Myocyte (in vitro differentiated cells): ENCODE data around the gene ATXN2L. TPM values are rescaled to one million over a fixed set of nuclear protein-coding genes. Genes with fewer than 3 reads are reported as not detected.
"Not testable (repeated sequence)": the region's sequence is repeated elsewhere in the genome, so short reads cannot be mapped to it uniquely, and the experiment has no call there.

Source experiments
- DNase-seq: peaks from one replicate; pipeline ENCODE4 v3.0.0-alpha.2; 2012; ENCODE audit warnings: low read depth
- total RNA-seq: library from RNA; depleted of rRNA; stranded (reverse); fragments of >200 nt; gene quantifications from 2 replicates; pipeline ENCODE4 v1.2.3, GENCODE V29; 2014

Gene ATXN2L
- total RNA-seq, 1 donor from 2014 or later = 55.4 TPM

DNA sequence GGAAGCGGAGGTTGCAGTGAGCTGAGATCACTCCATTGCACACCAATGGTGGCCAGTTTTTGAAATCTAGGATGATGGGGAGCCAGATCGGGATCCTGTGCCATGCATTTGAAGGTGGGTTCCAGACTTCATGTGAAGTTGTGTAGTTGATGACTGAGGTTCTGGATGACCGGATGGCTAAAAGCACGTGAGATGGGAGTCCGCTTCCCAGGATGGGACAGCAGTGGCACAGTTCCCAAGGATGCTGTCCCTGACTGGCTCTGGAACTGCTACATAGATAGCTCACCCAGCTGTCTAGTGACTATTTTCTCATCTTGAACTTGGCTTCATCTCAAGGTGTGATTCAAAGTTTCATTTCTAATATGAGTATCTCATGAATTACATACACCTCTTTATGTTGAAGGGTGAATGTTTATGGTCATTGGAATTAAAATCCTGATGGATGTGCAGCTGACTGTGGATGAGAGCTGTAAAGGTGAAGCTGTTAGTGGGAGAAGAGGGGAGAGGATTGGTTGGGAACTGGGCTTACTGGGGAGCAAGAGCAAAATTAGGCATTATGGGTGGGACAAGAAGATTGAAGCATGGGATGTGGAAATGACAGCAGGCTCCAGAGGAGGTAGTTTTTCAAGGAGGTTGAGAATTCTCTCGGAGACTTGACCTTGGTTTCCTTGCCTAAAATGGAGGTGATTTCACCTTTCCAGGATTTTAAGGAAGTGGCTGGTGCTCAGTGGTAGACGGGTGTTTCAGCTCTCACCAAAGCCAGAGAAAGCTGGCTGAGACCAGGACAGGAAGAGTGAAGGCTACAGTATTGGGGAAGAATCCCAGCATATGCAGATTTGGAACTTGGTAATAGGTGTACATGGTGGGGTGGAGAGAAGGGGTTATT is 15.1 kb downstream of the ATXN2L start:
- DNase-seq = peak; percentile 29

DNA sequence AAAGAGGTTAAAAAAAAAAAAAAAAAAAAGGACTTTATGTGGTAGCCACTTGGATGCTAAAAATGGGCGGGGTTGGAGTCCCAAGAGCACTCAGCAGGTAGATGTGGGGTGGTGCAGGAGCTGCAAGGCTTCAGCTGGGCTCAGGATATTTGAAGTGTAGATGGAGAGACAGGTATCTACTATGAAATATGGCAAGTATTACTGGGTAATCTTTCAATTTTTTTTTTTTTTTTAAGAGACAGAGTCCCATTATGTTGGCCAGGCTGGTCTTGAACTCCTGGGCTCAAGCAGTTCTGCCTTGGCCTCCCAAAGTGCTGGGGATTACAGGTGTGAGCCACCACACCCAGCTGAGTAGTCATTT is 15.7 kb downstream of the ATXN2L start:
- DNase-seq = no peak

- no peak for DNase-seq
Observed at GRCh38 chr16:28839004-28839639, 16.3 kb downstream of the ATXN2L start.

DNA sequence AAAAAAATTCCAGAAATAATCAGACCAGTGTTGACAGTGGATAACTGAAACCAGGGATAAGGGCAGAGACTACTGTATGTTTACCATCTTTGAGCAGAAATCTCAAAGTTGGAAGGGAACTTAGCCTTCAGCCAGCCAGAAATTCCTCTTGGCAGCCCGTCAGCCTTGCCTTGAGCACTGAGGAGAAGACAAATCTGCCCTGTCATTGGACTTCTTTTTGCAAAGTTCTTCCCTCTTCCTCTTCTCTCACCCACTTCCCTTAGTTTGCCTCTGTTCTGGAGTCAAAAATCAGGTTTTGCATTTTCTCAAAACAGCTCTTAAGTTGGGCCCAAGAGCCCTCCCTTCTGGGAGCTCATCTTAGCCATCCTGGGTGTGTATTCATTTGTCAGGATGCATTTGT is 17.1 kb downstream of the ATXN2L start:
- no peak for DNase-seq

- DNase-seq = no peak
Observed at GRCh38 chr16:28842696-28843095, 19.9 kb downstream of the ATXN2L start.

GRCh38 chr16:28843766-28844165 is 21.0 kb downstream of the ATXN2L start:
- DNase-seq = no peak

DNA sequence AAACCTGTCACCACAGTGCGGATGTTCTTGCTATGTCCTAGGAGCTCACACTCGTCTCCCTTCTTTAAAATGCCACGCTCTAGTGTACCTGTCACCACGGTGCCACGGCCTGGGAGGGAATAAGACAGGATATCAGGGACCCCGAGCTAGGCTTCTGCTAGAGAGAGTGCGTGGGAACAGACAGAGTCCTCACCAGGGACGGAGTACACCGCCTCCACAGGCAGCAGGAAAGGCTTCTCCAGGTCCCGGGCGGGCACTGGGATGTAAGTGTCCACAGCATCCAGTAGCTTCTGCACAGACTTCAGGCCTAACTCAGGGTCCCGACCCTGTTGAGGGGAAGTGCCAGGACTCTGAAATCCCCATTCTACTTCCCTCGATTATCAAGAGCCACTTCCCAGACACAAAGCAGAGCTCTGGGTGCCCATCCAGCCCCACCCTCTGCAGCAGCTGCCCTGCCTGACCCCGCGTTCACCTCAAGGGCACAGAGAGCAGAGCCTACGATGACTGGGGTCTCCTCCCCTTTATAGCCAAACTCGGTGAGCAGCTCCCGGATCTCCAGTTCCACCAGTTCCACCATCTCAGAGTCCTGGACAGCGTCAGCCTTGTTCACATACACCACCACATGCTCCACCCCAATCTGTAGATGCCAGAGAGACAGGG is 21.6 kb downstream of the ATXN2L start:
- DNase-seq = no peak

GRCh38 chr16:28845293-28845692 is 22.5 kb downstream of the ATXN2L start:
- DNase-seq = peak; percentile 15

DNA sequence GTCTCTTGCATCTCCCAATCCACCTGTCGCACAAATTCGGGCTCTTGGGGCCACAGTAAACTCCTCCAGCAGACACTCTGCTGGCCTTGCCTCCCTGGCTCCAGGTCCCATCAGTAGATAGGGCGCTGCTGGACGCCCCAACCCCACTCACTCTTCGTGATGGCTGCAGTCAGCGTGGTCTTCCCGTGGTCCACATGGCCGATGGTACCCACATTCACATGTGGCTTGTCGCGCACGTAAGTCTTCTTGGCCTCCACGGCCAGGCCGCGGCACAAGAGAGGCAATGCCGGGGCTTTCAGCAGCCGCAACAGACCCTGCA is 22.9 kb downstream of the ATXN2L start:
- no peak for DNase-seq

DNA sequence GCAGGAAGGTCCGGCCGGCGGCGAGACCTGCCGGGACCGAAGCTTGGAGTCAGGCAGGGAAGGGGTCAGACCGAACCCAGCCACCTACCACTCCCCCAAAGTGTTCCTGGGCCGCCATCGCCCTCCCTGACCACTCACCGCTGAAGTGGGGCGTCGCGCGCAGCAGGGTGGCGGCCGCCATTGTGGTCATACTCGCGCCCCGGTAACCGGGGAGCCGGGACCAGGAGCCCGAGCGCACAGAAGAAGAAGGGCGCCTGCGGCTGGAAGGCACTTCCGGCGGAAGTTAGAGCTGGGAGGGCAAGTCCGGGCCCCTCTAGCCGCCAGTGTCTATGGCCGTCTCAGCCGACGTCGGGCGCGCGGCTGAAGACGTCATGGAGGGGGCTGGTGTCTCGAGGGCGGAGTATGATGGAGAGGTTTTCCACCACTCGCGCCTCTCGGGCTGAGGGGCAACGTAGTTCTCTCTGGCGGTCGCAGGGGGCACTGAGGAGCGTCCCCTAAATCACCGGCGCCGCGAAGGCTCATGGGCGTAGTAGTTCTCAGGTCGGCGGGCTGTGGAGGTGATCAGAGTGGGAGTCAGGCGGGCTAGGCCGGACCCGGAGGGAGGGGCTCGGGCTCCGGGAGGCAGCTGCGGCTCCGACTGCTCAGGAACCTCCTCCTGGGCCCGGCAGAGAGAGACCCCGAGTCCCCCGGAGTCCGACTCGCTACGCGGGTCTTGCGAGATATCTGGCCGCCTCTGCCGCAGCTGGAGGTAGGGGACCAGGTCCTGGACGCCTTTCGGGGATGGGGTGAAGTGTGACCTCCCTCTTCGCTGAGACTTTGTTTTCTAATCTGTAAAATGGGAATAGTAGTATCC is 23.5 kb downstream of the ATXN2L start, which contains the start of gene TUFM:
Gene TUFM (minus strand): TSS at position 269 of the 853 bp plus-strand sequence. CDS start 79 bp downstream, at position 190.
- peak; percentile 99 for DNase-seq

GRCh38 chr16:28846933-28847273 is 24.1 kb downstream of the ATXN2L start:
- no peak for DNase-seq

GRCh38 chr16:28858421-28858820 is 35.6 kb downstream of the ATXN2L start:
- DNase-seq = no peak

GRCh38 chr16:28859326-28859725 is 36.5 kb downstream of the ATXN2L start:
- DNase-seq = peak; percentile 3

- DNase-seq = peak; percentile 41
Observed at GRCh38 chr16:28863929-28864793, 41.4 kb downstream of the ATXN2L start.

- DNase-seq = no peak
Observed at GRCh38 chr16:28865001-28865688, 42.3 kb downstream of the ATXN2L start.

GRCh38 chr16:28865722-28866453 is 43.1 kb downstream of the ATXN2L start:
- no peak for DNase-seq

GRCh38 chr16:28866454-28866804 is 43.6 kb downstream of the ATXN2L start:
- no peak for DNase-seq

GRCh38 chr16:28867241-28867640 is 44.4 kb downstream of the ATXN2L start:
- no peak for DNase-seq

GRCh38 chr16:28867646-28868045 is 44.8 kb downstream of the ATXN2L start:
- not testable (repeated sequence) for DNase-seq
